GM12873 (cell line): ENCODE measurements around the gene USF1.

Experiments
- TF ChIP-seq, protein P1 (sequence below): IDR thresholded peaks from 2 replicates; pipeline ENCODE4 v1.5.1; 2012; ENCODE audit warnings: low read depth, mild to moderate bottlenecking, moderate library complexity, low read length, control low read depth; ENCODE audit not compliant: insufficient read depth; ENCODE audit errors: missing control alignments

Gene USF1

DNA sequence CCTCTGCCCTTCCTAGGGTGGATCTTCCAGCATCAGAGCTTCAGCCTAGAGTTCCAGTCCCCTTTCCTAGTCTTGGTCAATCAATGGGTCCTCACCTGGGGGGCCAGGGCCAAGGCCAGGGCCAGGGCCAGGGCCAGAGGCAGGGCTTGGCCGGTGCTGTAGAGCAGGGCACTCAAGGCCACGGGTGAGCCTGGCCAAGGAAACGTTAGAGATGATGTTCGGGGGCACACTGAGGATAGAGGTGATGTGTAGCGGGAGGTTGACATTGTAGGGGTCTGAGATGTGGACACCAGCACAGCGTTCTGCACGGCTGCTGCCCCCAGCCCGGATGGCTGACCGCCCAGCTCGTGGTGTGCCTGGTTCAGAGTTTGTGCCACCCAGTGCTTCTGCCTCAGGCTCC, 5.4 kb upstream of the USF1 start:
- TF ChIP-seq, protein P1, sequence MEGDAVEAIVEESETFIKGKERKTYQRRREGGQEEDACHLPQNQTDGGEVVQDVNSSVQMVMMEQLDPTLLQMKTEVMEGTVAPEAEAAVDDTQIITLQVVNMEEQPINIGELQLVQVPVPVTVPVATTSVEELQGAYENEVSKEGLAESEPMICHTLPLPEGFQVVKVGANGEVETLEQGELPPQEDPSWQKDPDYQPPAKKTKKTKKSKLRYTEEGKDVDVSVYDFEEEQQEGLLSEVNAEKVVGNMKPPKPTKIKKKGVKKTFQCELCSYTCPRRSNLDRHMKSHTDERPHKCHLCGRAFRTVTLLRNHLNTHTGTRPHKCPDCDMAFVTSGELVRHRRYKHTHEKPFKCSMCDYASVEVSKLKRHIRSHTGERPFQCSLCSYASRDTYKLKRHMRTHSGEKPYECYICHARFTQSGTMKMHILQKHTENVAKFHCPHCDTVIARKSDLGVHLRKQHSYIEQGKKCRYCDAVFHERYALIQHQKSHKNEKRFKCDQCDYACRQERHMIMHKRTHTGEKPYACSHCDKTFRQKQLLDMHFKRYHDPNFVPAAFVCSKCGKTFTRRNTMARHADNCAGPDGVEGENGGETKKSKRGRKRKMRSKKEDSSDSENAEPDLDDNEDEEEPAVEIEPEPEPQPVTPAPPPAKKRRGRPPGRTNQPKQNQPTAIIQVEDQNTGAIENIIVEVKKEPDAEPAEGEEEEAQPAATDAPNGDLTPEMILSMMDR = no peak

DNA sequence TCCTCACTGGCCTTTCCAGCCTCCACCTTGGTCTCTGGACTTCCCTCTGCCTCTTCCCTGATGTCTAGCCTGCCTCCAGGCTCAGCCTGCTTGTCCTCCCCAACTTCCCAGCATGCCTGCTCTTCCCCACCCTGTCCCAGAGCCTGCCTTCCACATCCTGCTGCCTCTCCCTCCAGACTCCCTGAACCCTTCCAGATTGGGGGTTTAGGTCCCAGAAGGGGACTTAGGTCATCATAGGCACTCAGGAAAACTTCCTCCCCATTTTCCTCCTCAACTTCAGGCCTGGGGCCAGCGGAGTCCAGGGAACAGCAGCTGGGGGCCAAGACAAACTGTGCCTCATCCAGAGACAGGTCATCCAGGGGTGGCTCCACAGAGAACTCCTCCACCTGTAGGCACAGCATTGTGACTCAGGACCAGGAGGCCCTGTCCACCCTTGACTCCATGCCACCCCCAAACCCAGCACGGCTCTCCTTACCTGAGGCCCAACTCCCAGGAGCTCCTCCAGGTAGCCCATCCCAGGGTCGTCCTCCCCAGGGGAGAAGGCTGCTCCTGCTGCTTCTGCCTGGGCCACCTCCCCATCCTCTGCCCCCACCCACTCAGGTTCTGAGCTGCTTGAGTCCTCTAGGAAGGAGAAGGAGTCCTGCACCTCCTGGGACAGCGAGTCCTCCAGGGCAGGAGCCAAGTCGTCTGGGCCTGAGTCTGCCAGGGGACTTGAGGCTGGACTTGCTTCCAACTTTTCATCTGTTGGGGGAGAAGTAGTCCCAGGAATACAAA, 3.4 kb upstream of the USF1 start:
- TF ChIP-seq, protein P1 = no peak

DNA sequence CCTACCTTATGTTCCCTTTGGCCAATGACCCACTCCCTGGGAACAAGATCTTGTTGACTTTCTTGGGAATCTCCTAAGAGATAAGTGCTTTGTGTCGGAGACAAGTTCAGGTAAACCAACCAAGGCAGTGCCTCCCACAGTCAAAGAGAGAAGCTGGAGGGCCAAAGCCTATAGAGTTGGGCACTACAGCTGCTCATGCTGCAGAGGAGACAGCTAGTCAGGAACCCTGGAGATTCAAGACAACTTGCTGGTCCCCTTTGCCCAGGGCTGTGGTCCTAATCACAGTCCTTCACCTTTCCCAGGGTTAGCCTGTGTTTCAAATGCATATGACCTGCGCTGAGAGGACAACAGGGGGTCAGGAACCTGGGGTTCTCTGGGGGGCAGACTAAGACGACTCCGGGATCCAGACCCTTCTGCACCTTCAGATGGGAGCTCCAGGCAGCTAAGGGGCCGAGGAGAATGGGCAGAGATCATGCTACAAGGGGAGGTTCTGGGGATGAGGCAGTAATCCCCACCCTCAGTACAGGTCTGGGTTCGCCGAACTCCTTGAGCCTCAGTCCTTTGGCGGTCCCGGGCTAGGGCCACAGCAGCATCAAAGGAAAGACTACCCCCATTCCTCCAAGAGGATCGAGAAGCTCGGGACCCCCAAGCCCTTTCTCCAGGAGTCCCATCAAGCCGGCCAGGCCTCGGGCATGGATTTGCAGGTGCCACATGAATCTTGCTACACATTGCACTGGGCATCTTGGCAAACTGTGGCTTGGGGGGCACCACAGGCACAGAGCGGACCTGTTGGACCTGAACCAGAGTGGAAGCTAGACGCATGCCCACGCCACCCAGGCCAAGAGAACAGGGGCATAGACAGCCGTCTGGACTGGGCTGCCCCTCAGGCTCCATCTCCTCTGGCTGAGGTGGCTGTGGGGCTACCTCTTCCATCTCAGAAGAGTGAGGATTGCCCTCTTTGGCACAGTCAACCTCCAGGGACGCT, 2.0 kb upstream of the USF1 start:
- TF ChIP-seq, protein P1 = no peak

DNA sequence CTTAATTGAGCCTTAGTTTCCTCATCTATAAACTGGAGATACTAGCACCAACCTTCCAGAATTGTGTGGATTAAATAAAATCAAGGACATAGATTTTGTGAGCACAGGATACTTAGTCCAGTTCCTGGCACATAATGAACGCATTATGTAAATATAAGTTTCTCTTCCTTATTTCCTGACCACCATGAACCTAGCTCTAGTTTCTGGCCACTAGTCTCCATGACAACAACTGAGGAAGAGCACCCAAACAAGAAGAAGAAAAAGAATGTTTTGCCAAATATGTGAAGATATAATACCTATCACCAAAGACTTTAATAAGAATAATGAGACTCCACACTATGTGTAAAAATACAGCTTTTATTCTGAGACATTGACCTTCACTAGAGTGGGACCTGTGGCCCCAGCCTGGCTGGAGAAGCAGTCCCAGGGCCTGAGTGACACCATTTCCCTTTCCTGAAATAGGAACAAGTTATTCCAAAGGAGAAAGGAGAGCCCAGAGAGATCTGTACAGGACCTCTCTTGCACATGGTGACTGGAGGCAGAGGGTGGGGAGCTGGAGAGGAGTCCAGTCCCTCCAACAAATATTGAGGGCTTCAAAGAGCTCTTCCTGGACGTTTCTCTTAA, 940 bp upstream of the USF1 start:
- TF ChIP-seq, protein P1 = no peak

DNA sequence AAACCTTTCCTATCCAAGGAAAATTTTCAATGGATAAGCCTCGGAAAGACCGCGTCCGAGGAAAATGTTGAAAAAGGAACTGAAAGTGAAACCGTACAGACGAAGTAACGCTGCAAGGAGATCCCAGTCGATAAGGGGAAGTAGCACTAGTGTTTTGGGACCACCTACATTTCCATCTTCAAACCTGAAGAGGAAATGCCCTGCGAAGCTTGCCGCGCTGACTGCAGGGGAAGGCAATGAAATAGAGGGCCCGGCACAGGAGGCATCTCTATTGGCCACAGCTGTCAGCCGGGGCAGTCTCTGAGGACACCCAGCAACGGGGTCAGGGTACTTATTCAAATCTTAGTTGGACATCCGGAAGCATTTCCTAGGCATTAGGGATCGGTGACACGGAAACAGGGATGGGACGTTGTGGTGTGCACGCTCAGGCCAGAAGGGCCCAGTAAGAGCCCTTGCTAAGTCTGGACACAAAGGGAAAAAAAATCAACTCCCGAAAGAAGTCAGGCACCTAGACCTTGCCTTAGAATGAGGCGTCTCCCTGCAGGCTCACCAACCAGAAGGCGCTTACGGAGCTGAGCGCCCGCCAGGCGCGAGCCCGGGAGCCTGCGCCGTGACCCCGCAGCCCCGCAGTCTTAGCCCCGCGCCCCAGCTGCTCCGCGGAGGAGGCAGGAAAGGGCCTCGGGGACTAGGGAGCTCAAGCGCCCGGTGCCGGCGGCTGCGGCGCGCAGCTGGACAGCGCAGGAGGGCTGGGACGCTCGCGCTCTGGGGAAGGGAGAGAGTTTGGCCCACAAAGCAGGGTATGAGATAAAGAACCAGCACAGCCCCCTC, 655 bp downstream of the USF1 start:
- TF ChIP-seq, protein P1 = no peak

DNA sequence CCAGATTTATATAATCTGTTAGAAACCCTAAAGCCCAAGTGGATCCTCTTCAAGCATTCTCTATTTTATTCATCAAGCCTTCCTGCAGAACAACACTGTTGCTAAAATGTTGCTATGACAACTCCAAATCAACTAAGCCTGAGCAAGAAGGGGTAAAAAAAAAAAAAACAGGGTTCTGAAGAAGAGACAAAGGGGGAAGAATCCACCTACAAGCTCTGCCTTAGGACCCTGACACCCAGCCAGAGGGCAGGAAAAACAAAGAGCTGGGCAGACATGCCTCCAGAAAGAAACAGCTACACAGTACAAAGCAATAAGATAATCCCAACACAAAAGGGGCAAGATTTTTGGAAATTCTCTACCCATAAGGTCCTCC, 1.3 kb downstream of the USF1 start:
- TF ChIP-seq, protein P1 = no peak
